CD4-positive, alpha-beta T cell (primary cell): ENCODE results near the gene TBX3. TPM values are rescaled to one million over a fixed set of nuclear protein-coding genes. Genes with fewer than 3 reads are reported as not detected.
A peak's percentile ranks its signal among the peaks of the same experiment; 100 is the strongest.

Experiments used
- ATAC-seq: fragments of 200-7000 bp; cut with Tn5 transposase; one replicate; pipeline ENCODE4 v1.10.0; 2022; ENCODE audit warnings: mild to moderate bottlenecking; ENCODE audit not compliant: poor library complexity
- CTCF ChIA-PET: fragments of 350-600 bp; sonication (Branson Sonifier 250); formaldehyde crosslinking; loops from one replicate; lab custom pipeline; 2021; ENCODE audit warnings: antibody characterized with exemption, inconsistent platforms; lab: Charles Lee
- POLR2A ChIA-PET: fragments of 350-600 bp; sonication (Branson Sonifier 250); formaldehyde crosslinking; loops from one replicate; lab custom pipeline; 2021; ENCODE audit warnings: antibody characterized with exemption, inconsistent platforms; lab: Charles Lee
- DNase-seq, 14 experiments: peaks; one replicate each; pipeline ENCODE4 v3.0.0-alpha.2; 2013 to 2020; ENCODE audit warnings: mixed read lengths in 2 of 14
- H3K27ac ChIP-seq, 2 donors: one replicate each; pipeline versions ENCODE4 v1.5.1 to v1.7.0; 2013; ENCODE audit warnings: low read length in 2 of 2, low read depth in 1 of 2, mild to moderate bottlenecking in 1 of 2
- H3K27me3 ChIP-seq, 2 experiments: 1 replicate in 1 of 2; 2 replicates in 1 of 2; pipeline versions ENCODE4 v1.6.1 to v1.7.0; 2013; ENCODE audit warnings: low read length in 2 of 2, control low read depth in 1 of 2, mild to moderate bottlenecking in 1 of 2, moderate library complexity in 1 of 2; ENCODE audit not compliant: insufficient read depth in 2 of 2, control insufficient read depth in 1 of 2
- H3K36me3 ChIP-seq: one replicate; pipeline ENCODE4 v1.6.1; 2013; ENCODE audit warnings: low read length, control low read depth; ENCODE audit not compliant: insufficient read depth
- H3K4me1 ChIP-seq: one replicate; pipeline ENCODE4 v1.6.1; 2013; ENCODE audit warnings: low read length, control low read depth; ENCODE audit not compliant: insufficient read depth
- H3K4me3 ChIP-seq: one replicate; pipeline ENCODE4 v1.5.1; 2013; ENCODE audit warnings: mild to moderate bottlenecking, low read length, moderate library complexity
- H3K9me3 ChIP-seq, 2 experiments: 1 replicate in 1 of 2; 2 replicates in 1 of 2; pipeline versions ENCODE4 v1.6.1 to v1.7.0; 2013; ENCODE audit warnings: low read length in 2 of 2, mild to moderate bottlenecking in 2 of 2, control low read depth in 1 of 2, moderate library complexity in 1 of 2; ENCODE audit not compliant: control insufficient read depth in 1 of 2, insufficient read depth in 1 of 2
- H3K27ac Mint-ChIP-seq: one replicate; pipeline ENCODE4 v1.8.0; 2020; ENCODE audit warnings: mixed read lengths
- H3K27me3 Mint-ChIP-seq: one replicate; pipeline ENCODE4 v1.8.0; 2021; ENCODE audit warnings: mixed read lengths
- H3K36me3 Mint-ChIP-seq: one replicate; pipeline ENCODE4 v1.8.0; 2021; ENCODE audit warnings: low read depth, mixed read lengths
- H3K4me1 Mint-ChIP-seq: one replicate; pipeline ENCODE4 v1.8.0; 2021; ENCODE audit warnings: low read depth, mixed read lengths
- H3K4me3 Mint-ChIP-seq: one replicate; pipeline ENCODE4 v1.8.0; 2020; ENCODE audit warnings: mild to moderate bottlenecking, mixed read lengths
- H3K9me3 Mint-ChIP-seq: one replicate; pipeline ENCODE4 v1.8.0; 2020; ENCODE audit warnings: mixed read lengths
- intact Hi-C, 2 experiments: fragments of 100-400 bp; cut with DNase I in 1 of 2; cut with micrococcal nuclease in 1 of 2; formaldehyde crosslinking; loops; one replicate each; pipeline versions ENCODE4 v1.15.1 to v1.9.0; 2023 to 2025; cut with DNase I, micrococcal nuclease
- total RNA-seq, 174 experiments: library from RNA in 2 of 174; stranded (reverse) in 2 of 174; gene quantifications; one replicate each; pipeline ENCODE4 v1.2.3 and lab custom pipeline; 2021 to 2026
- TF ChIP-seq, protein P1 (sequence below): fragments of 200-600 bp; IDR thresholded peaks from one replicate; pipeline ENCODE4 v1.8.0; 2022; ENCODE audit warnings: antibody characterized with exemption, mild to moderate bottlenecking

TBX3 gene
- total RNA-seq, 2 experiments from 2014 or later: 0.08 TPM; not detected in 1

DNA sequence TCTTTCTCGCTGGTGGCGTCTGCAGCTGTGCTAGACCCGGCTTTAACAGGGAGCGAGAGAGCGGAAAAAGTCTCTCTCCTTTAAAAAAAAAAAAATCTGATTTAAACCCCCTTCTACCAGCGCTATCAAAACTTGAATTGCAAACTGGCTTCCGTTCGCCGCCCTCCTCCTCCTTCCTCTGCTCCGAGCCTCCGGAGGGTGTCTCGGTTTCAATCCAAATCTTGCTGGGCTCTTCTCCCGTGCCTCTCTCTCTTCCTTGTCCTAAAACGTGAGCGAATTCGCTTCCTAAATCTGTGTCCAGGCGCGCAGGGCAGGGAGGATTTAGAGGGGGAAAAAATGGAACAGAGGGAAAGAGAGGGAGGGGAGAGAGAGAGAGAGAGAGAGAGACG, 272 bp downstream of the TBX3 start:
- Histone ChIP-seq H3K4me3 (peak overlapping the region; percentile 46), H3K9me3 (peaks cover 0 to 52% of the 10 kb centered on the region in 2 experiments), H3K4me1 (peaks cover 31% of the 10 kb centered on the region), H3K36me3 (no peaks in the 10 kb centered on the region), H3K27me3 (peaks cover 88% of the 10 kb centered on the region in 2 experiments), H3K27ac (no peak overlapping the region)
- peaks cover 3% of the 10 kb centered on the region for H3K9me3 Mint-ChIP-seq
- DNase-seq: peak in 1 of 14 experiments; percentile 11
- TF ChIP-seq, protein P1, sequence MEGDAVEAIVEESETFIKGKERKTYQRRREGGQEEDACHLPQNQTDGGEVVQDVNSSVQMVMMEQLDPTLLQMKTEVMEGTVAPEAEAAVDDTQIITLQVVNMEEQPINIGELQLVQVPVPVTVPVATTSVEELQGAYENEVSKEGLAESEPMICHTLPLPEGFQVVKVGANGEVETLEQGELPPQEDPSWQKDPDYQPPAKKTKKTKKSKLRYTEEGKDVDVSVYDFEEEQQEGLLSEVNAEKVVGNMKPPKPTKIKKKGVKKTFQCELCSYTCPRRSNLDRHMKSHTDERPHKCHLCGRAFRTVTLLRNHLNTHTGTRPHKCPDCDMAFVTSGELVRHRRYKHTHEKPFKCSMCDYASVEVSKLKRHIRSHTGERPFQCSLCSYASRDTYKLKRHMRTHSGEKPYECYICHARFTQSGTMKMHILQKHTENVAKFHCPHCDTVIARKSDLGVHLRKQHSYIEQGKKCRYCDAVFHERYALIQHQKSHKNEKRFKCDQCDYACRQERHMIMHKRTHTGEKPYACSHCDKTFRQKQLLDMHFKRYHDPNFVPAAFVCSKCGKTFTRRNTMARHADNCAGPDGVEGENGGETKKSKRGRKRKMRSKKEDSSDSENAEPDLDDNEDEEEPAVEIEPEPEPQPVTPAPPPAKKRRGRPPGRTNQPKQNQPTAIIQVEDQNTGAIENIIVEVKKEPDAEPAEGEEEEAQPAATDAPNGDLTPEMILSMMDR: no peak
- H3K4me3 Mint-ChIP-seq: peak overlapping the region; percentile 91
- ChIA-PET CTCF (no interaction called here), POLR2A (no interaction called here)
- peaks cover 28% of the 10 kb centered on the region for H3K4me1 Mint-ChIP-seq
- H3K27ac Mint-ChIP-seq: no peak overlapping the region
- peaks cover 6% of the 10 kb centered on the region for H3K36me3 Mint-ChIP-seq
- H3K27me3 Mint-ChIP-seq: peaks cover 96% of the 10 kb centered on the region
- intact Hi-C loops: no loop called here
- ATAC-seq: no peak

DNA sequence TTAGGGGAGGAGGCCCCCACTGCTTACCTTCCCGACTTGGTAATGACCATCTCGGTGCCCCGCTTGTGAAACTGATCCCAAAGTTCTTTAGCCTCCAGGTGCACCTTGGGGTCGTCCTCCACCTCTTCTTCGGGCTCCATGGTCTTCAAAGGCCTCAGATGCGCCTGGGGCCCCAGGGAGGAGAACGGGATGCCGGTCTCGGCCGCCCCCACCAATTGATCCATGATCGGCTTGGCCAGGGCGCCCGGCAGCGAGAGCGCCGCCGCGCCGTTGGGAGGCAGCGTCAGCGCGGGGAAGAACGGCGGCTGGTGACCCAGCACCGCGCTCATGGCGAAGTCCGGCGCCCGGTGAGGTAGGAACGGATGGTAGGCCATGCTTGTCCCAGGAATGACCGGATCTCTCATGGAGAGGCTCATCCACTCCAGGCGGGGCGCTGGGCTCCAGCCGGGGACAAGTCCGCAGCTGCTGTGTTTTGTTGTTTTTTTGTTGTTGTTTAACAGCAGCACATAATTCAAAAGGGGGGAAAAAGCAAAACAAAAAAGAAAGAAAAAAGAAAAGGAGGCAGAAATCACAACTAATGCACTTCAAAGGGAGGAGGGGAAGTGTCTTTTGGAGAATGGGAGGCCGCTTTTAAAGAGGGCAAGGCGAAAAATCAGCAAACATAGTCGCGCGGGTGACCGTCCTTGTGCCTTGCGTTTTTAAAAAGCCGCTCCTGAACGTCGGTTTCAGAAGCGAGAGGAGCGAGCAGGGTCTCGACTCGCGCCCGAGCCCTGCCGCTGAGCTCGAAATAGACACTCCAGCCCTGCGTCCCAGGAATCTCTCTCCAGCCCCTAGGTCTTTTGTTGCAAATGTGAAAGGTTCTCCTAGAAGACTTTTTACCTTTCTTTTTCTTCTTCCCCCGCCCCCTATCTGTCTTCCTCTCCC, 928 bp downstream of the TBX3 start:
- ATAC-seq: no peak
- H3K9me3 ChIP-seq: peaks cover 0 to 52% of the 10 kb centered on the region in 2 experiments
- peaks cover 86 to 90% of the 10 kb centered on the region in 2 experiments for H3K27me3 ChIP-seq
- H3K27ac ChIP-seq: no peak overlapping the region
- ChIA-PET CTCF (no interaction called here), POLR2A (no interaction called here)
- H3K4me1 Mint-ChIP-seq: peaks cover 23% of the 10 kb centered on the region
- H3K4me3 ChIP-seq: peak overlapping the region; percentile 46
- TF ChIP-seq, protein P1: no peak
- H3K9me3 Mint-ChIP-seq: peaks cover 2% of the 10 kb centered on the region
- intact Hi-C loops: no loop called here
- H3K4me3 Mint-ChIP-seq: peak overlapping the region; percentile 91
- peaks cover 31% of the 10 kb centered on the region for H3K4me1 ChIP-seq
- peaks cover 6% of the 10 kb centered on the region for H3K36me3 Mint-ChIP-seq
- no peaks in the 10 kb centered on the region for H3K36me3 ChIP-seq
- no peak overlapping the region for H3K27ac Mint-ChIP-seq
- no peak for DNase-seq
- H3K27me3 Mint-ChIP-seq: peaks cover 96% of the 10 kb centered on the region

DNA sequence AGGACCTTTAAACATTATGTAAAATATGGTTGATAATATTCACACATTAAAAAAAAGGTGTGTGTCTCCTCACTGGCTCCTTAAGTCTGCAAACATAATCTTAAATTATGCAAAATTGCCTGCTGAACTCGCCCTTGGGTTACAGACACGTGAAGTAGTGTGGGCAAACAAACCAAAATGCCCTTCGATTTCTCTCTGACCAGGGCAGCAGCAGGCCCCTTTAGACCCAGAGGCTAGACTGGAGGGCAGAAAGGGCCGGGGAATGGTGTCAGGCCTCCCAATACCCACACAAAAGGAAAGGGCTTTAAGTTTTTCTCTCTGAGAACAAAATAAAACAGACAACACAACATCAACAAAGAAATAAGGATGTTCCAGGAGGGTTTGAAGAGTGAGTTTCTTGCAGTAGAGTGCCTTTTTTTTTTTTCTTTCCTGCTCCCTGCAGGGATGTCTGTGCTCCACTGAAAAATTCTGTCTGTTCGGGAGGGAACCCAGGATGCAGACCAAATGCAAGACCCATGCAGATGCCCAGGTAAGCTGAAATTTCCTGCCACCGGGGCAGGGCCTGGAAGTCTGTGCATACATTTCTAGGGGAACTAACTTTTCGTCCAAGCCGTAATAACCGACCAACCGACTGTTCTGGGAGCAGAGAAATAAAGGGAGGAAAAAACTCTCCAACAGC, 1.7 kb downstream of the TBX3 start:
- Mint-ChIP-seq H3K27me3 (peaks cover 97% of the 10 kb centered on the region), H3K27ac (no peak overlapping the region), H3K36me3 (peaks cover 6% of the 10 kb centered on the region), H3K4me1 (peaks cover 23% of the 10 kb centered on the region), H3K4me3 (peak overlapping the region; percentile 25), H3K9me3 (peaks cover 2% of the 10 kb centered on the region)
- H3K4me1 ChIP-seq: peaks cover 31% of the 10 kb centered on the region
- DNase-seq (no peak), ATAC-seq (no peak)
- H3K36me3 ChIP-seq: no peaks in the 10 kb centered on the region
- H3K4me3 ChIP-seq: no peak overlapping the region
- TF ChIP-seq, protein P1: no peak
- ChIA-PET CTCF (no interaction called here), POLR2A (no interaction called here)
- no peak overlapping the region for H3K27ac ChIP-seq
- peaks cover 83 to 86% of the 10 kb centered on the region in 2 experiments for H3K27me3 ChIP-seq
- intact Hi-C loops: no loop called here
- peaks cover 0 to 51% of the 10 kb centered on the region in 2 experiments for H3K9me3 ChIP-seq
